NAMALWA (cell line): ENCODE measurements around the gene LRRTM4.
"Not testable (repeated sequence)": the region's sequence is repeated elsewhere in the genome, so short reads cannot be mapped to it uniquely, and the experiment has no call there.

Experiments used
- DNase-seq: peaks from one replicate; pipeline ENCODE4 v3.0.0-alpha.2; 2015; ENCODE audit warnings: low spot score

LRRTM4 gene

GRCh38 chr2:76861708-76862107, 660.5 kb downstream of the LRRTM4 start:
- DNase-seq = peak; percentile 41

- no peak for DNase-seq
Measured at GRCh38 chr2:76851000-76851399, 671.2 kb downstream of the LRRTM4 start.

- DNase-seq = no peak
Measured at GRCh38 chr2:76849086-76849485, 673.1 kb downstream of the LRRTM4 start.

- DNase-seq = no peak
Measured at GRCh38 chr2:76839826-76840225, 682.4 kb downstream of the LRRTM4 start.

- no peak for DNase-seq
Measured at GRCh38 chr2:76829374-76830234, 692.6 kb downstream of the LRRTM4 start.

GRCh38 chr2:76826691-76827090, 695.5 kb downstream of the LRRTM4 start:
- DNase-seq = no peak

- no peak for DNase-seq
Measured at GRCh38 chr2:76825140-76825970, 696.8 kb downstream of the LRRTM4 start.

- DNase-seq = no peak
Measured at GRCh38 chr2:76821731-76822130, 700.4 kb downstream of the LRRTM4 start.

- DNase-seq = no peak
Measured at GRCh38 chr2:76813084-76813483, 709.1 kb downstream of the LRRTM4 start.

- no peak for DNase-seq
Measured at GRCh38 chr2:76812156-76812555, 710.0 kb downstream of the LRRTM4 start.

- no peak for DNase-seq
Measured at GRCh38 chr2:76809136-76809535, 713.0 kb downstream of the LRRTM4 start.

GRCh38 chr2:76808732-76809131, 713.4 kb downstream of the LRRTM4 start:
- no peak for DNase-seq

GRCh38 chr2:76793647-76794334, 728.4 kb downstream of the LRRTM4 start:
- DNase-seq = no peak

- not testable (repeated sequence) for DNase-seq
Measured at GRCh38 chr2:76781313-76781712, 740.9 kb downstream of the LRRTM4 start.

GRCh38 chr2:76763276-76763675, 758.9 kb downstream of the LRRTM4 start:
- no peak for DNase-seq

- no peak for DNase-seq
Measured at GRCh38 chr2:76760367-76760704, 761.8 kb downstream of the LRRTM4 start.

- DNase-seq = peak; percentile 37
Measured at GRCh38 chr2:76759634-76760366, 762.4 kb downstream of the LRRTM4 start.

- DNase-seq = no peak
Measured at GRCh38 chr2:76752506-76752905, 769.7 kb downstream of the LRRTM4 start.

GRCh38 chr2:76749858-76750257, 772.3 kb downstream of the LRRTM4 start:
- peak; percentile 4 for DNase-seq

- no peak for DNase-seq
Measured at GRCh38 chr2:76748581-76749296, 773.4 kb downstream of the LRRTM4 start.

- DNase-seq = no peak
Measured at GRCh38 chr2:76745605-76746004, 776.6 kb downstream of the LRRTM4 start.
